Right atrium auricular region (tissue), 2 donors: ENCODE data around the gene C11orf54. TPM values are rescaled to one million over a fixed set of nuclear protein-coding genes. Genes with fewer than 3 reads are reported as not detected.
A peak's percentile ranks its signal among the peaks of the same experiment; 100 is the strongest.
"Not testable (repeated sequence)": the region's sequence is repeated elsewhere in the genome, so short reads cannot be mapped to it uniquely, and the experiment has no call there.

ENCODE experiments used
- DNase-seq: peaks from one replicate; pipeline ENCODE4 v3.0.0-alpha.2; 2019; ENCODE audit warnings: low spot score
- H3K27ac ChIP-seq, 2 donors: fragments of 200-600 bp; sonication (generic); 1 replicate in 1 of 2; 2 replicates in 1 of 2; pipeline ENCODE4 v1.5.1; 2016 to 2019
- H3K27me3 ChIP-seq, 2 donors: fragments of 200-600 bp; sonication (generic); one replicate each; pipeline versions ENCODE4 v1.5.1 to v1.6.0; 2017 to 2019
- H3K36me3 ChIP-seq: fragments of 200-600 bp; sonication (generic); one replicate; pipeline ENCODE4 v1.5.1; 2016
- H3K4me1 ChIP-seq, 2 donors: fragments of 200-600 bp; sonication (generic); one replicate each; pipeline versions ENCODE4 v1.5.1 to v1.6.0; 2017 to 2019
- H3K4me3 ChIP-seq, 2 donors: fragments of 200-600 bp; sonication (generic); 1 replicate in 1 of 2; 2 replicates in 1 of 2; pipeline ENCODE4 v1.5.1; 2017 to 2019; ENCODE audit warnings: mild to moderate bottlenecking in 1 of 2, moderate library complexity in 1 of 2
- H3K9me3 ChIP-seq, 2 donors: fragments of 200-600 bp; sonication (generic); one replicate each; pipeline ENCODE4 v1.5.1; 2019
- total RNA-seq, 2 donors: library from RNA; depleted of rRNA; stranded (reverse); fragments of >200 nt; gene quantifications; one replicate each; pipeline ENCODE4 v1.1.0, GENCODE V29; 2016
- TF ChIP-seq, protein P1 (sequence below), 2 donors: fragments of 200-600 bp; sonication (generic); IDR thresholded peaks; one replicate each; pipeline ENCODE4 v1.5.1; 2019; ENCODE audit warnings: antibody characterized with exemption in 2 of 2

Gene C11orf54
- total RNA-seq, 2 donors from 2014 or later, result 29.5 to 37.2 TPM

DNA sequence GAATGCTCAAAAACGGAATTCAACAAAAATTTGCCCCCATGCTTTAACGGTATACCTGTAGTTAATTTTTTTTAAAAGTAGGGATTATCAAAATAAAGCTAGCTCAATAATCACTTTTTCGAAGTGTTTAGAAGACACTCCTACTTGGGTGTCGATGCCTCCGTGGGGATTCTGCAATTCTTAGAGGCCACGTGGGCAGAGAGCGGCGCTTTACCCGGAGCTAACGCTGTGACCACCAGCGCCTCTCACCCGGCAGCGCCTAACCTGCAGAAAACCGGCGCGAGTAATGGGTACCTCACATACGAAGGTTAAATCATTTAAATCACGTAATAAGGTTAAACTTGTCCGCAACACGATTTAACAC lies 760 bp upstream of the C11orf54 start:
- Histone ChIP-seq H3K4me3 (peak overlapping the region; percentile 86 to 92), H3K4me1 (peaks cover 0 to 40% of the 10 kb centered on the region in 2 donors), H3K27me3 (no peaks in the 10 kb centered on the region), H3K9me3 (no peaks in the 10 kb centered on the region), H3K36me3 (peaks cover 43% of the 10 kb centered on the region), H3K27ac (peak overlapping the region; percentile 91 to 93)
- peak; percentile 69 for DNase-seq
- TF ChIP-seq, protein P1, sequence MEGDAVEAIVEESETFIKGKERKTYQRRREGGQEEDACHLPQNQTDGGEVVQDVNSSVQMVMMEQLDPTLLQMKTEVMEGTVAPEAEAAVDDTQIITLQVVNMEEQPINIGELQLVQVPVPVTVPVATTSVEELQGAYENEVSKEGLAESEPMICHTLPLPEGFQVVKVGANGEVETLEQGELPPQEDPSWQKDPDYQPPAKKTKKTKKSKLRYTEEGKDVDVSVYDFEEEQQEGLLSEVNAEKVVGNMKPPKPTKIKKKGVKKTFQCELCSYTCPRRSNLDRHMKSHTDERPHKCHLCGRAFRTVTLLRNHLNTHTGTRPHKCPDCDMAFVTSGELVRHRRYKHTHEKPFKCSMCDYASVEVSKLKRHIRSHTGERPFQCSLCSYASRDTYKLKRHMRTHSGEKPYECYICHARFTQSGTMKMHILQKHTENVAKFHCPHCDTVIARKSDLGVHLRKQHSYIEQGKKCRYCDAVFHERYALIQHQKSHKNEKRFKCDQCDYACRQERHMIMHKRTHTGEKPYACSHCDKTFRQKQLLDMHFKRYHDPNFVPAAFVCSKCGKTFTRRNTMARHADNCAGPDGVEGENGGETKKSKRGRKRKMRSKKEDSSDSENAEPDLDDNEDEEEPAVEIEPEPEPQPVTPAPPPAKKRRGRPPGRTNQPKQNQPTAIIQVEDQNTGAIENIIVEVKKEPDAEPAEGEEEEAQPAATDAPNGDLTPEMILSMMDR (IDR thresholded peaks at IDR 0.05), result no peak

DNA sequence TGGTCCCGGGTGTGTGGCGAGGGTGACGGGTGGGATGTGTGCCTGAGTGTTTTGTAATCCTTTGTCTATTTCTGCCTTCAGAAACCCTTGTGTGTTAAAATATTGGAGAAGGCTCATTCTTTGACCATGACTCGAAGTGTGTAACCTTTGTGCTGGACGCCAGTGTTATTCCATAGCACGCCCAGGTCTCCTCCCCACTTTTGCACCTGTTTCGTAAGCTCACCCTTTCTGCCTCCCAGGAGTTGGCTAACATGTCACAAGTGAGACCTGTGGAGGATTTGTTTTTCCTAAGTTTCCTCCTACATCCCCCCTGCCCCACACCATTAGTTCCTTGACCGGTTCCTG lies 382 bp downstream of the C11orf54 start:
- TF ChIP-seq, protein P1 (IDR thresholded peaks at IDR 0.05), result no peak
- DNase-seq, result no peak
- Histone ChIP-seq H3K4me3 (peak overlapping the region; percentile 86 to 92), H3K27ac (peak overlapping the region; percentile 91 to 93), H3K4me1 (peaks cover 0 to 39% of the 10 kb centered on the region in 2 donors), H3K9me3 (no peaks in the 10 kb centered on the region), H3K36me3 (peaks cover 31% of the 10 kb centered on the region), H3K27me3 (no peaks in the 10 kb centered on the region)

DNA sequence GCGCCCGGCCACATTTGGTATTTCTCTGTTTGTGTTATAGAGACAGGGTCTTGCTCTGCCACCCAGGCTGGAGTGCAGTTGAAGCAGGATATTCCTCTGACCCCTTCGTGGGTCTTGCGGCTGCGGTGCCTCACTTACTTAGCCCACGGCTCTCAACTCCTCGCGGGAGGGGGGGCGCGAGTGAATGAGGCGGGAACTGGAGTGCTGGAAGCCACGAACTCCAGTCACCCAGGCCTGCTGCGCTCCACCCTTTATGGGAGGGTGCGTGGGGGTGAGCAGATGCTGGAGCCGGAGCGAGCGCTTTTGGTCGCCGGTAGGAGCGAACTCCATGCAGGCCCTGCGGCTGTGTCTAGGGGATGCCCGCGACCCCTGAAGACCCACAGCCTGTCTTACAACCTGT lies 1.8 kb downstream of the C11orf54 start:
- DNase-seq, result no peak
- Histone ChIP-seq H3K27ac (no peak overlapping the region), H3K36me3 (peaks cover 17% of the 10 kb centered on the region), H3K27me3 (no peaks in the 10 kb centered on the region), H3K9me3 (no peaks in the 10 kb centered on the region), H3K4me1 (peaks cover 0 to 26% of the 10 kb centered on the region in 2 donors), H3K4me3 (no peak overlapping the region)
- TF ChIP-seq, protein P1 (IDR thresholded peaks at IDR 0.05), result no peak

DNA sequence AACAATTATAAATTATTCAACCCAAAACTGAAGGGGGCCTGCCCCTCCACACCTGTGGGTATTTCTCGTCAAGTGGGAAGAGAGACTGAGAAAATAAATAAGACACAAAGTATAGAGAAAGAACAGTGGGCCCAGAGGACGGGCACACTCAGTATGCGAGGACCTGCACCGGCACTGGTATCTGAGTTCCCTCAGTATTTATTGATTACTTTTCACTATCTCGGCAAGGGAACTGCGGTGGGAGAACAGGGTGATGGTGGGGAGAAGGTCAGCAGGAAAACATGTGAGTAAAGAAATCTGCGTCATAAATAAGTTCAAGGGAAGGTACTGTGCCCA lies 3.2 kb downstream of the C11orf54 start:
- Histone ChIP-seq H3K27me3 (no peaks in the 10 kb centered on the region), H3K9me3 (no peaks in the 10 kb centered on the region), H3K27ac (peak overlapping the region; percentile 55 to 77), H3K4me1 (peaks cover 0 to 16% of the 10 kb centered on the region in 2 donors), H3K4me3 (no peak overlapping the region), H3K36me3 (peaks cover 7% of the 10 kb centered on the region)
- DNase-seq, result no peak
- TF ChIP-seq, protein P1 (IDR thresholded peaks at IDR 0.05), result no peak

DNA sequence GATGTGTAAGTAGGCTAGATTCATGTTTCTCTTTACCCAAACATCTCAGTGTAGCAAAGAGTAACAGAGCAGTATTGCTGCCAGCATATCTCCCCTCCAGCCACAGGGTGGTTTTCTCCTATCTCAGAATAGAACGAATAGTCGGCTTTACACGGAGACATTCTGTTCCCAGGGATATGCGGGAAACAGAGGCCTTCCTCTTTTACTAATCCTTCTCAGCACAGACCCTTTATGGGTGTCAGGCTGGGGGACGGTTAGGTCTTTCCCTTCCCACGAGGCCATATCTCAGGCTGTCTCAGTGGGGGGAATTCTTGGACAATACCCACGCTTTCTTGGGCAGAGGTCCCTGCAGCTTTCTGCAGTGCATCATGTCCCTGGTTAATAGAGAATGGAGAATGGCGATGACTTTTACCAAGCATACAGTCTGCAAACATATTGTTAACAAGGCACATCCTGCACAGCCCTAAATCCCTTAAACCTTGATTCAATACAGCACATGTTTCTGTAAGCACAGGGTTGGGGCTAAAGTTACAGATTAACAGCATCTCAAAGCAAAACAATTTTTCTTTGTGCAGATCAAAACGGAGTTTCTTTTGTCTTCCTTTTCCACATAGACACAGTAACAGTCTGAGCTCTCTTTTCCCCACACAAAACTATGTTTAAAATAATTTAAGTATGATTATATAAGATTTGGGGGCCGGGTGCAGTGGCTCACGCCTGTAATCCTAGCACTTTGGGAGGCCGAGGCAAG lies 3.7 kb downstream of the C11orf54 start:
- not testable (repeated sequence) for H3K4me3 ChIP-seq, H3K9me3 ChIP-seq, DNase-seq, H3K27me3 ChIP-seq, H3K36me3 ChIP-seq
- H3K27ac ChIP-seq, result peak overlapping the region; percentile 55 to 77
- H3K4me1 ChIP-seq, result peaks cover 0 to 12% of the 10 kb centered on the region in 2 donors

DNA sequence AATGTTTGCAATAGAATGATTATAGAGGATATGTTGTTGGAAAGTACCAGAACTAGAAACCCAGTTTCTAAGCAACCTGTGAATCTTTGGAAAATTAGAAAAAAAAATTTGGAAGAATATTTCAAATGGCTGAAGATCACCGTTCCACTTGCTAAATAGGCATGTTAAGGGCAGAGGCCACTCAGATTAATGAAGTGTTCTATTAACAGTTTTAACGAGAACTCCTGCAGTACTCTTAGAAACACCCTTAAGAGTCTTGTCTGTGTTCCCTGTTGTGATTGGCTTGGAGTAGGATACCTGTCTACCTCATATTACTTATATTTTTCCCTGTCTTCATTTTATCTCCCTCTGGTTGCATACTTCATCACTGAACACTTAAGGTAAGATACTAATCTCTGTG lies 4.6 kb downstream of the C11orf54 start:
- TF ChIP-seq, protein P1 (IDR thresholded peaks at IDR 0.05), result no peak
- H3K4me3 ChIP-seq, result no peak overlapping the region
- peaks cover 7% of the 10 kb centered on the region for H3K36me3 ChIP-seq
- H3K4me1 ChIP-seq, result peaks cover 0 to 9% of the 10 kb centered on the region in 2 donors
- no peaks in the 10 kb centered on the region for H3K27me3 ChIP-seq
- peak overlapping the region in 1 of 2 donors; percentile 77 for H3K27ac ChIP-seq
- no peak for DNase-seq
- H3K9me3 ChIP-seq, result no peaks in the 10 kb centered on the region
